Kidney (tissue), 14 donors: ENCODE results near the gene SDC4. TPM values are rescaled to one million over a fixed set of nuclear protein-coding genes. Genes with fewer than 3 reads are reported as not detected.
A peak's percentile ranks its signal among the peaks of the same experiment; 100 is the strongest.

Experiments
- DNase-seq, 5 donors: peaks; one replicate each; pipeline ENCODE4 v3.0.0-alpha.2; 2013 to 2020
- FAIRE-seq: peaks from 2 replicates; lab custom pipeline; 2012; peaks lifted over from hg19 to GRCh38; lab: Jason Lieb, UNC
- H3K27ac ChIP-seq, 2 donors: one replicate each; pipeline ENCODE4 v1.7.0; 2013; ENCODE audit warnings: low read depth in 2 of 2, low read length in 2 of 2, inconsistent platforms in 1 of 2
- H3K27me3 ChIP-seq: one replicate; pipeline ENCODE4 v1.7.1; 2013; ENCODE audit warnings: low read length, inconsistent platforms; ENCODE audit not compliant: control insufficient read depth, insufficient read depth
- H3K36me3 ChIP-seq, 3 donors: one replicate each; pipeline versions ENCODE4 v1.7.0 to v1.7.1; 2013; ENCODE audit warnings: low read length in 3 of 3, control low read depth in 1 of 3, inconsistent platforms in 1 of 3; ENCODE audit not compliant: insufficient read depth in 3 of 3, control insufficient read depth in 2 of 3
- H3K4me1 ChIP-seq, 3 donors: one replicate each; pipeline versions ENCODE4 v1.7.0 to v1.7.1; 2013; ENCODE audit warnings: low read length in 3 of 3, inconsistent platforms in 1 of 3, low read depth in 1 of 3; ENCODE audit not compliant: control insufficient read depth in 2 of 3, insufficient read depth in 2 of 3
- H3K4me3 ChIP-seq, 3 donors: one replicate each; pipeline versions ENCODE4 v1.7.0 to v1.8.1; 2013; ENCODE audit warnings: low read length in 3 of 3, control low read depth in 1 of 3, inconsistent platforms in 1 of 3
- H3K9ac ChIP-seq, 3 donors: one replicate each; pipeline versions ENCODE4 v1.7.0 to v1.7.1; 2013; ENCODE audit warnings: low read length in 3 of 3, control low read depth in 1 of 3, inconsistent platforms in 1 of 3
- H3K9me3 ChIP-seq, 3 donors: one replicate each; pipeline versions ENCODE4 v1.7.0 to v1.7.1; 2013; ENCODE audit warnings: low read length in 3 of 3, control low read depth in 1 of 3, inconsistent platforms in 1 of 3; ENCODE audit not compliant: control insufficient read depth in 2 of 3, insufficient read depth in 1 of 3
- intact Hi-C: fragments of 100-400 bp; cut with DNase I; formaldehyde crosslinking; loops from one replicate; pipeline ENCODE4 v1.11.1; 2022
- polyA plus RNA-seq: library from polyadenylated mRNA; stranded (reverse); fragments of 350-450 nt; fragmentation: Illumina TruSeq; extraction: RNeasy Lipid Tissue Mini Kit (QIAGEN cat#74804); gene quantifications from one replicate; pipeline ENCODE4 v1.2.3, GENCODE V29; 2014; ENCODE audit warnings: low read depth, low replicate concordance; ENCODE audit not compliant: insufficient read depth
- total RNA-seq: library from RNA; stranded (reverse); fragmentation: NEBNext Ultra II Directional; extraction: Animal tissue kit (Norgen Biotek cat#: 25700); gene quantifications from one replicate; pipeline ENCODE4 v1.2.1, GENCODE V29; 2021
- TF ChIP-seq, protein P1 (sequence below): IDR thresholded peaks from 3 replicates; pipeline ENCODE4 v1.5.1; 2012; ENCODE audit warnings: mild to moderate bottlenecking, moderate library complexity, borderline replicate concordance; ENCODE audit not compliant: insufficient read depth; ENCODE audit errors: extremely low read depth
- donor health status: control.
- donor health status: control.
- donor health status: control.
- donor health status: control.
- donor health status: control.
- donor health status: DM: yes; HTN: yes; CAD: no.
- donor health status: Normal renal cell carcinoma (clear cell type).

SDC4 gene
- total and polyA plus RNA-seq, 2 donors from 2014 or later: 242 to 397 TPM

DNA sequence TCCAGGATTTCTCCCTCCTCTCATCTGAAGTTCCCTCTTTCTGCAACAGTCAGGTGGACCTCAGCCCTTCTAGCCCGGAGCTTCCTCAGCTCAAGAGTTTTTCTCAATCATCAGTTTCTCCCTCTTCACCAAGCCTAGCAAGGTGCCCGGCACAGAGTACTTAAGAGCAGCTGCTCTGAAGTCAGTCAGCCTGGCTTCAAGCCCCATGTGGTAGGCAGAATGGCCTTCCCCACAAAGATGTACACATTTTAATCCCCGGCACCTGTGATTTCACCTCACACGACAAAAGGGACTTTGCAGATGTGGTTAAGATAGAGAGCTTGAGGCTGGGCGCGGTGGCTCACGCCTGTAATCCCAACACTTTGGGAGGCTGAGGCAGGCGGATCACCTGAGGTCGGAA, 56.7 kb downstream of the SDC4 start:
- intact Hi-C loops: no loop called here
- H3K27me3 ChIP-seq: no peaks in the 10 kb centered on the region
- TF ChIP-seq, protein P1, sequence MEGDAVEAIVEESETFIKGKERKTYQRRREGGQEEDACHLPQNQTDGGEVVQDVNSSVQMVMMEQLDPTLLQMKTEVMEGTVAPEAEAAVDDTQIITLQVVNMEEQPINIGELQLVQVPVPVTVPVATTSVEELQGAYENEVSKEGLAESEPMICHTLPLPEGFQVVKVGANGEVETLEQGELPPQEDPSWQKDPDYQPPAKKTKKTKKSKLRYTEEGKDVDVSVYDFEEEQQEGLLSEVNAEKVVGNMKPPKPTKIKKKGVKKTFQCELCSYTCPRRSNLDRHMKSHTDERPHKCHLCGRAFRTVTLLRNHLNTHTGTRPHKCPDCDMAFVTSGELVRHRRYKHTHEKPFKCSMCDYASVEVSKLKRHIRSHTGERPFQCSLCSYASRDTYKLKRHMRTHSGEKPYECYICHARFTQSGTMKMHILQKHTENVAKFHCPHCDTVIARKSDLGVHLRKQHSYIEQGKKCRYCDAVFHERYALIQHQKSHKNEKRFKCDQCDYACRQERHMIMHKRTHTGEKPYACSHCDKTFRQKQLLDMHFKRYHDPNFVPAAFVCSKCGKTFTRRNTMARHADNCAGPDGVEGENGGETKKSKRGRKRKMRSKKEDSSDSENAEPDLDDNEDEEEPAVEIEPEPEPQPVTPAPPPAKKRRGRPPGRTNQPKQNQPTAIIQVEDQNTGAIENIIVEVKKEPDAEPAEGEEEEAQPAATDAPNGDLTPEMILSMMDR: no peak
- no peaks in the 10 kb centered on the region for H3K9me3 ChIP-seq
- no peak overlapping the region for H3K4me3 ChIP-seq
- no peaks in the 10 kb centered on the region for H3K4me1 ChIP-seq
- DNase-seq (no peak), FAIRE-seq (no peak)
- H3K9ac ChIP-seq: no peak overlapping the region
- H3K36me3 ChIP-seq: no peaks in the 10 kb centered on the region
- H3K27ac ChIP-seq: no peak overlapping the region

DNA sequence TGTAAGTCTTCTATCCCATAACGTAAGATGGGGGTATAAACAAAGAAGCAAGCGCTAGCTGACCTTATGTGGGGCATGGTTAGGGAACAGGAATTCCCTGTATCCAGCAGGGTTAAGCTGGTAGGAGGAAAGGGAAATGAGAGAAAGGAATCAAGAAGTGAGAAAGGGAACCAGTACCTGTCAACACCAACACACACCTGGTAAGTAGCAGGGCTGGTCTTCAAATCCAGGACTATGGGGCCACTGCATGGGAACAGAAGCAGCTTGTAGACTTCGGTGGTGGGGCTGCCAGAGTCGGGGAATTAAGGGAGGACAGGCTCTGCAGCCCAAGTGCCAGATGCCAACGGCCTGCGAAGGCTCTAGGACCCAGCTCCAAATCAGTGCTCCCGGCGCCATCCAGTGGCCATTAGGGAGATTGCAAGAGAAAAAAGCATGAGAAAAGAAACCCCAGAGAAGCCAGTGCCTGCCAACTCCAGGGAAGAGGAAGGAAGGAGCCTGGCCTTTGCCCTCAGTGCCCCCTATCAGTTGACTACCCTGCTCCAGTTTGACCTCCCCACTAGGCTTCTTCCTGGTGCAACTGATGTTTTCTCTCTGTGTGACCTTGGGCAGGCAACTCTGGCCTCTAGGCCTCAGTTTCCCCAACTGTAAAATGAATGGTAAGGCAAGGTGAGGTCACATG, 57.4 kb downstream of the SDC4 start:
- Histone ChIP-seq H3K9ac (no peak overlapping the region), H3K27me3 (no peaks in the 10 kb centered on the region), H3K36me3 (no peaks in the 10 kb centered on the region), H3K9me3 (no peaks in the 10 kb centered on the region), H3K27ac (no peak overlapping the region), H3K4me3 (no peak overlapping the region), H3K4me1 (no peaks in the 10 kb centered on the region)
- FAIRE-seq (no peak), DNase-seq (peak; percentile 85 to 93 (median 89))
- intact Hi-C loops: no loop called here
- TF ChIP-seq, protein P1: peak; percentile 84

DNA sequence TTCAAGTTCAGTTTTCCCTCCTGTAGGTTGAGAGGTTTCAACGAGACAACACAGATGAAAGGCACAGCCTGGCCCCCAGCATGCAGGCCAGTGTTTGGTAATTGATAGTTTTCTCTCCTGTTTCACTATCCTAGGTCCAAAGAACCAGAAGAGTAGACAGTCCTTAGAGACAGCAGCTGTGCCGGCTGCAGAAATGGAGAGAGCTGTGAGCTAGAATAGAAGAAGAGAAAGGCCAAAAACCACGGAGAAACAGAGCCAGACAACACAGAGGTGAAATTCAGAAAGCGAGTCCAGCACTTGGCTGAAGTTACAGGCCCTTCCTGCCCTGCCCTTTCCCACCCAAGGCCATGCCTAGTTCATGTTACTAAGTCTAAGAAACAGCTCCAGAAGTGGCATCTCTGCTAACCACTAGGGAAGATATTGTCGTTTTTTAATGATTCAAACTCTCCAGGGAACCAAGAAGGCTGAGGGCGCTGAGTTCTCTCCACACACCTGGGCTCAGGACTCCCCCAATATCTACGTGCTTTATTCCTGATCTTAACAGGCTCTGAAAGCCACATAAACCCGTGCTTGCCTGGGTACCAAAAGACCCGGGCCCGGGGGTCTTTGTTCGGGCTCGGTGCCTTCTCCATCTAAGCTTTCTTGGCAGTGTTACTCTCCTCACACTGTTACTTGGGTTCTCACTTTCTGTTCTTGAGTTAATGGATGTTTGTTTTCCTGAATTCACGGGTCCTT, 58.1 kb downstream of the SDC4 start:
- intact Hi-C loops: no loop called here
- FAIRE-seq: no peak
- peak in 1 of 5 donors; percentile 28 for DNase-seq
- Histone ChIP-seq H3K36me3 (no peaks in the 10 kb centered on the region), H3K9me3 (no peaks in the 10 kb centered on the region), H3K27me3 (no peaks in the 10 kb centered on the region), H3K4me3 (no peak overlapping the region), H3K4me1 (no peaks in the 10 kb centered on the region), H3K9ac (no peak overlapping the region), H3K27ac (no peak overlapping the region)
- TF ChIP-seq, protein P1: no peak
